Mesendoderm (in vitro differentiated cells): Measurements from ENCODE around the gene MAK.
"Not testable (repeated sequence)": the region's sequence is repeated elsewhere in the genome, so short reads cannot be mapped to it uniquely, and the experiment has no call there.

Experiments
- DNase-seq: peaks from one replicate; pipeline ENCODE4 v3.0.0; 2013
- H2AK5ac ChIP-seq: 2 replicates; pipeline ENCODE4 v1.6.1; 2013; ENCODE audit warnings: low read length, inconsistent platforms
- H2BK120ac ChIP-seq: 2 replicates; pipeline ENCODE4 v1.6.1; 2013; ENCODE audit warnings: low read depth, mild to moderate bottlenecking, low read length, moderate library complexity, mixed read lengths
- H2BK15ac ChIP-seq: replicated peaks from 2 replicates; pipeline ENCODE4 v1.6.1; 2013; ENCODE audit warnings: low read depth, mild to moderate bottlenecking, moderate library complexity
- H2BK5ac ChIP-seq: 2 replicates; pipeline ENCODE4 v1.6.1; 2013; ENCODE audit warnings: low read length, inconsistent platforms
- H3K18ac ChIP-seq: 2 replicates; pipeline ENCODE4 v1.6.1; 2013; ENCODE audit warnings: mild to moderate bottlenecking, low read length, mixed read lengths
- H3K23ac ChIP-seq: one replicate; pipeline ENCODE4 v1.6.1; 2013; ENCODE audit warnings: low read length
- H3K27ac ChIP-seq: 2 replicates; pipeline ENCODE4 v1.5.1; 2013; ENCODE audit warnings: low read depth, mild to moderate bottlenecking, inconsistent platforms, low read length, moderate library complexity
- H3K27me3 ChIP-seq: 2 replicates; pipeline ENCODE4 v1.6.1; 2013; ENCODE audit warnings: low read length, control low read depth, mild to moderate bottlenecking, inconsistent platforms; ENCODE audit not compliant: insufficient read depth, poor library complexity
- H3K36me3 ChIP-seq: 2 replicates; pipeline ENCODE4 v1.6.1; 2013; ENCODE audit warnings: low read length, inconsistent platforms; ENCODE audit not compliant: control insufficient read depth, insufficient read depth
- H3K4ac ChIP-seq: one replicate; pipeline ENCODE4 v1.6.1; 2013; ENCODE audit warnings: low read depth, mild to moderate bottlenecking, low read length, moderate library complexity
- H3K4me1 ChIP-seq: 2 replicates; pipeline ENCODE4 v1.6.1; 2013; ENCODE audit warnings: low read depth, low read length, inconsistent platforms; ENCODE audit not compliant: control insufficient read depth
- H3K4me2 ChIP-seq: 2 replicates; pipeline ENCODE4 v1.6.1; 2013; ENCODE audit warnings: low read length
- H3K4me3 ChIP-seq: 2 replicates; pipeline ENCODE4 v1.5.1; 2013; ENCODE audit warnings: mild to moderate bottlenecking, low read length
- H3K56ac ChIP-seq: one replicate; pipeline ENCODE4 v1.6.1; 2013; ENCODE audit warnings: low read length
- H3K79me1 ChIP-seq: 2 replicates; pipeline ENCODE4 v1.6.1; 2013; ENCODE audit warnings: low read length, inconsistent platforms
- H3K79me2 ChIP-seq: 2 replicates; pipeline ENCODE4 v1.6.1; 2013; ENCODE audit warnings: mild to moderate bottlenecking, low read length; ENCODE audit not compliant: control insufficient read depth, insufficient read depth
- H3K9ac ChIP-seq: 2 replicates; pipeline ENCODE4 v1.6.1; 2013; ENCODE audit warnings: low read length, inconsistent platforms
- H4K5ac ChIP-seq: one replicate; pipeline ENCODE4 v1.6.1; 2013; ENCODE audit warnings: low read length
- H4K8ac ChIP-seq: one replicate; pipeline ENCODE4 v1.6.1; 2013; ENCODE audit warnings: low read depth, mild to moderate bottlenecking, control low read depth, low read length, moderate library complexity
- WGBS: extraction: QIAGEN DNeasy Blood & Tissue Kit; methylation state at CpG from one replicate; pipeline ENCODE4 v1.1.7; 2013; ENCODE audit warnings: low lambda C conversion rate, missing lambda C conversion rate; ENCODE audit not compliant: insufficient coverage; ENCODE audit errors: extremely low coverage; 5-methylcytosine and 5-hydroxymethylcytosine counted together

The MAK gene

GRCh38 chr6:10741643-10742042, 96.7 kb downstream of the MAK start:
- H3K79me2 ChIP-seq, H3K27ac ChIP-seq, H3K23ac ChIP-seq, H3K79me1 ChIP-seq, H3K4me2 ChIP-seq, DNase-seq, H3K18ac ChIP-seq, H3K27me3 ChIP-seq, H2BK120ac ChIP-seq, H2AK5ac ChIP-seq, H2BK15ac ChIP-seq, H3K56ac ChIP-seq, H3K4me1 ChIP-seq, H2BK5ac ChIP-seq, H3K4ac ChIP-seq, H4K5ac ChIP-seq, H3K9ac ChIP-seq, H3K36me3 ChIP-seq, H4K8ac ChIP-seq, H3K4me3 ChIP-seq: not testable (repeated sequence)
- no CpG with 5 or more reads among the region's 4 CpGs for WGBS

GRCh38 chr6:10740061-10740460, 98.3 kb downstream of the MAK start:
- H3K36me3 ChIP-seq: no peaks in the 10 kb centered on the region
- H3K4ac ChIP-seq: no peak overlapping the region
- H3K4me3 ChIP-seq: no peak overlapping the region
- no peak overlapping the region for H3K18ac ChIP-seq
- H3K9ac ChIP-seq: no peak overlapping the region
- no peak overlapping the region for H3K27ac ChIP-seq
- no peak overlapping the region for H3K23ac ChIP-seq
- H3K79me1 ChIP-seq: no peaks in the 10 kb centered on the region
- H3K27me3 ChIP-seq: no peaks in the 10 kb centered on the region
- H3K4me1 ChIP-seq: no peaks in the 10 kb centered on the region
- H3K4me2 ChIP-seq: no peak overlapping the region
- no peak overlapping the region for H3K56ac ChIP-seq
- H2AK5ac ChIP-seq: no peak overlapping the region
- H3K79me2 ChIP-seq: no peaks in the 10 kb centered on the region
- no peak overlapping the region for H4K5ac ChIP-seq
- H2BK15ac ChIP-seq: no peak overlapping the region
- H4K8ac ChIP-seq: no peak overlapping the region
- H2BK5ac ChIP-seq: no peak overlapping the region
- DNase-seq: no peak
- H2BK120ac ChIP-seq: no peak overlapping the region

GRCh38 chr6:10736731-10737130, 101.6 kb downstream of the MAK start:
- Histone ChIP-seq H4K5ac (no peak overlapping the region), H2AK5ac (no peak overlapping the region), H2BK120ac (no peak overlapping the region), H3K9ac (no peak overlapping the region), H3K4me2 (no peak overlapping the region), H2BK5ac (no peak overlapping the region), H3K79me2 (no peaks in the 10 kb centered on the region), H3K27me3 (no peaks in the 10 kb centered on the region), H4K8ac (no peak overlapping the region), H3K4me1 (no peaks in the 10 kb centered on the region), H3K27ac (no peak overlapping the region), H3K36me3 (peaks cover 1% of the 10 kb centered on the region), H2BK15ac (no peak overlapping the region), H3K56ac (no peak overlapping the region), H3K4ac (no peak overlapping the region), H3K4me3 (no peak overlapping the region), H3K23ac (no peak overlapping the region), H3K18ac (no peak overlapping the region), H3K79me1 (no peaks in the 10 kb centered on the region)
- WGBS: no CpG with 5 or more reads among the region's 2 CpGs
- DNase-seq: no peak

- Histone ChIP-seq H2AK5ac (no peak overlapping the region), H3K4me3 (no peak overlapping the region), H3K79me2 (no peaks in the 10 kb centered on the region), H3K23ac (no peak overlapping the region), H2BK5ac (no peak overlapping the region), H3K18ac (no peak overlapping the region), H3K27ac (no peak overlapping the region), H3K27me3 (no peaks in the 10 kb centered on the region), H4K5ac (no peak overlapping the region), H2BK15ac (no peak overlapping the region), H3K36me3 (peaks cover 1% of the 10 kb centered on the region), H4K8ac (no peak overlapping the region), H3K4me1 (no peaks in the 10 kb centered on the region), H3K4me2 (no peak overlapping the region), H3K4ac (no peak overlapping the region), H2BK120ac (no peak overlapping the region), H3K9ac (no peak overlapping the region), H3K56ac (no peak overlapping the region), H3K79me1 (no peaks in the 10 kb centered on the region)
- WGBS: no CpG with 5 or more reads among the region's 3 CpGs
- no peak for DNase-seq
Measured at GRCh38 chr6:10733863-10734262, 104.5 kb downstream of the MAK start.

- no peak overlapping the region for H2BK5ac ChIP-seq
- H3K4ac ChIP-seq: no peak overlapping the region
- H2AK5ac ChIP-seq: no peak overlapping the region
- H3K4me2 ChIP-seq: no peak overlapping the region
- H2BK15ac ChIP-seq: no peak overlapping the region
- no peak overlapping the region for H4K8ac ChIP-seq
- no peaks in the 10 kb centered on the region for H3K27me3 ChIP-seq
- no peak overlapping the region for H3K23ac ChIP-seq
- H3K4me3 ChIP-seq: no peak overlapping the region
- no peak overlapping the region for H3K56ac ChIP-seq
- no peak overlapping the region for H2BK120ac ChIP-seq
- H4K5ac ChIP-seq: no peak overlapping the region
- DNase-seq: no peak
- no peak overlapping the region for H3K9ac ChIP-seq
- H3K18ac ChIP-seq: no peak overlapping the region
- no peak overlapping the region for H3K27ac ChIP-seq
- no peaks in the 10 kb centered on the region for H3K4me1 ChIP-seq
- H3K79me2 ChIP-seq: no peaks in the 10 kb centered on the region
- H3K79me1 ChIP-seq: no peaks in the 10 kb centered on the region
- H3K36me3 ChIP-seq: peaks cover 1% of the 10 kb centered on the region
- no CpG with 5 or more reads among the region's 17 CpGs for WGBS
Measured at GRCh38 chr6:10733151-10733715, 105.1 kb downstream of the MAK start.

- Histone ChIP-seq H3K79me1 (peaks cover 4% of the 10 kb centered on the region), H2BK120ac (no peak overlapping the region), H3K23ac (no peak overlapping the region), H3K9ac (no peak overlapping the region), H3K4me3 (no peak overlapping the region), H3K27ac (no peak overlapping the region), H2BK5ac (no peak overlapping the region), H3K4ac (no peak overlapping the region), H3K4me1 (no peaks in the 10 kb centered on the region), H4K8ac (no peak overlapping the region), H3K4me2 (no peak overlapping the region), H2AK5ac (no peak overlapping the region), H3K36me3 (peaks cover 1% of the 10 kb centered on the region), H3K79me2 (no peaks in the 10 kb centered on the region), H4K5ac (no peak overlapping the region), H3K56ac (no peak overlapping the region), H3K18ac (no peak overlapping the region), H3K27me3 (no peaks in the 10 kb centered on the region), H2BK15ac (no peak overlapping the region)
- DNase-seq: no peak
- WGBS: no CpG with 5 or more reads among the region's 3 CpGs
Measured at GRCh38 chr6:10730254-10730653, 108.1 kb downstream of the MAK start.
